HepG2 (cell line): ENCODE data around the gene COX10. TPM values are rescaled to one million over a fixed set of nuclear protein-coding genes. Genes with fewer than 3 reads are reported as not detected.

Experiments used
- FOXM1 ChIP-seq: sonication (generic); formaldehyde crosslinking; IDR thresholded peaks from 2 replicates; pipeline ENCODE4 v1.5.0; 2020; ENCODE audit warnings: missing genetic modification reagents
- IRF9 ChIP-seq: sonication (generic); formaldehyde crosslinking; IDR thresholded peaks from 2 replicates; pipeline ENCODE4 v1.8.0; 2022; ENCODE audit warnings: missing genetic modification reagents, mild to moderate bottlenecking, borderline replicate concordance
- ISL2 ChIP-seq: sonication (generic); formaldehyde crosslinking; IDR thresholded peaks from 2 replicates; pipeline ENCODE4 v1.5.0; 2020; ENCODE audit warnings: missing genetic modification reagents
- JUND ChIP-seq: sonication (generic); formaldehyde crosslinking; IDR thresholded peaks from 2 replicates; pipeline ENCODE4 v1.8.0; 2022; ENCODE audit warnings: mild to moderate bottlenecking, missing genetic modification reagents
- KDM5A ChIP-seq: fragments of 200-600 bp; sonication (generic); IDR thresholded peaks from 2 replicates; pipeline ENCODE4 v1.7.0; 2018; ENCODE audit warnings: antibody characterized with exemption, mild to moderate bottlenecking, low read length, borderline replicate concordance
- KLF9 ChIP-seq: IDR thresholded peaks from 2 replicates; pipeline ENCODE4 v1.6.1; 2016; ENCODE audit warnings: low read depth
- MAFF ChIP-seq: IDR thresholded peaks from 2 replicates; pipeline ENCODE4 v1.6.1; 2011; ENCODE audit warnings: low read depth, low read length, improper control_type of control experiment
- MEIS1 ChIP-seq: sonication (generic); formaldehyde crosslinking; IDR thresholded peaks from 2 replicates; pipeline ENCODE4 v1.9.0; 2021; ENCODE audit warnings: mild to moderate bottlenecking, missing genetic modification reagents, moderate library complexity, borderline replicate concordance
- NCOA5 ChIP-seq: sonication (generic); formaldehyde crosslinking; IDR thresholded peaks from 2 replicates; pipeline ENCODE4 v1.4.0; 2020; ENCODE audit warnings: missing genetic modification reagents
- NFRKB ChIP-seq: fragments of 450-650 bp; IDR thresholded peaks from 2 replicates; pipeline ENCODE4 v1.6.1; 2017
- RARA ChIP-seq: IDR thresholded peaks from 2 replicates; pipeline ENCODE4 v1.6.1; 2016; ENCODE audit warnings: missing genetic modification reagents, missing compliant biosample characterization
- RCOR2 ChIP-seq: IDR thresholded peaks from 2 replicates; pipeline ENCODE4 v1.6.1; 2016; ENCODE audit warnings: missing biosample characterization, missing genetic modification reagents
- REXO4 ChIP-seq: sonication (generic); formaldehyde crosslinking; IDR thresholded peaks from 2 replicates; pipeline ENCODE4 v1.8.0; 2022; ENCODE audit warnings: missing genetic modification reagents, mild to moderate bottlenecking, borderline replicate concordance
- RFXAP ChIP-seq: sonication (generic); formaldehyde crosslinking; IDR thresholded peaks from 2 replicates; pipeline ENCODE4 v1.4.0; 2020; ENCODE audit warnings: missing genetic modification reagents, borderline replicate concordance
- RXRB ChIP-seq: IDR thresholded peaks from 2 replicates; pipeline ENCODE4 v1.6.1; 2016; ENCODE audit warnings: borderline replicate concordance, missing genetic modification reagents, missing compliant biosample characterization
- SCMH1 ChIP-seq: sonication (generic); formaldehyde crosslinking; IDR thresholded peaks from 2 replicates; pipeline ENCODE4 v1.9.0; 2021; ENCODE audit warnings: missing genetic modification reagents, mild to moderate bottlenecking, borderline replicate concordance
- SIN3A ChIP-seq: IDR thresholded peaks from 2 replicates; pipeline ENCODE4 v1.6.1; 2011; ENCODE audit warnings: low read depth, mild to moderate bottlenecking, control low read depth, low read length, borderline replicate concordance
- TAF1 ChIP-seq: sonication (generic); formaldehyde crosslinking; IDR thresholded peaks from 2 replicates; pipeline ENCODE4 v1.4.0; 2020; ENCODE audit warnings: missing genetic modification reagents
- U2AF1 ChIP-seq: fragments of 200-400 bp; formaldehyde crosslinking; optimal IDR thresholded peaks from 2 replicates; pipeline ENCODE3; 2017; ENCODE audit warnings: mild to moderate bottlenecking, low read depth, low read length
- ZMAT3 ChIP-seq: sonication (generic); formaldehyde crosslinking; conservative IDR thresholded peaks from 2 replicates; pipeline ENCODE4 v1.7.0; 2021; ENCODE audit warnings: missing genetic modification reagents
- ZMYM4 ChIP-seq: sonication (generic); formaldehyde crosslinking; IDR thresholded peaks from 2 replicates; pipeline ENCODE4 v1.8.1; 2023; ENCODE audit warnings: mild to moderate bottlenecking, missing genetic modification reagents
- ZNF138 ChIP-seq: sonication (generic); formaldehyde crosslinking; IDR thresholded peaks from 2 replicates; pipeline ENCODE4 v1.5.0; 2020; ENCODE audit warnings: mild to moderate bottlenecking, low read depth, missing genetic modification reagents
- ZNF260 ChIP-seq: sonication (generic); formaldehyde crosslinking; IDR thresholded peaks from 2 replicates; pipeline ENCODE4 v1.4.0; 2020; ENCODE audit warnings: missing genetic modification reagents, low read depth, mild to moderate bottlenecking, borderline replicate concordance
- ZNF326 ChIP-seq: sonication (generic); formaldehyde crosslinking; IDR thresholded peaks from 2 replicates; pipeline ENCODE4 v1.4.0; 2020; ENCODE audit warnings: missing genetic modification reagents, borderline replicate concordance
- ZNF451 ChIP-seq: sonication (generic); formaldehyde crosslinking; IDR thresholded peaks from 2 replicates; pipeline ENCODE4 v1.5.0; 2020; ENCODE audit warnings: mild to moderate bottlenecking, missing genetic modification reagents
- polyA plus RNA-seq, 8 experiments: library from polyadenylated mRNA; depleted of rRNA in 3 of 8; stranded (reverse) in 7 of 8; unstranded in 1 of 8; fragments of >200 nt; fragmentation: Illumina TruSeq in 4 of 8; extraction: Trizol in 4 of 8; gene quantifications; 2 replicates each; pipeline versions ENCODE4 v1.2.1 to v1.2.3, GENCODE V29; 2011 to 2016; ENCODE audit warnings: low read depth in 4 of 8, missing spikeins in 1 of 8, mixed read lengths in 1 of 8; ENCODE audit not compliant: insufficient read depth in 1 of 8
- total RNA-seq, 5 experiments: library from RNA; depleted of rRNA; stranded (reverse); fragments of >200 nt; fragmentation: Illumina TruSeq; extraction: Trizol; gene quantifications; 2 replicates each; pipeline ENCODE4 v1.2.3, GENCODE V29; 2016; ENCODE audit warnings: low read depth in 1 of 5
- TF ChIP-seq, protein P1 (sequence below): IDR thresholded peaks from 2 replicates; pipeline ENCODE4 v1.6.1; 2018; ENCODE audit warnings: missing genetic modification reagents
- TF ChIP-seq, protein P2 (sequence below): sonication (generic); formaldehyde crosslinking; conservative IDR thresholded peaks from 2 replicates; pipeline ENCODE4 v1.4.0; 2020; ENCODE audit warnings: mild to moderate bottlenecking, missing genetic modification reagents, moderate library complexity

The COX10 gene
- total and polyA plus RNA-seq, 2 of the 13 experiments (the other 11 are each of a cell fraction or from before 2014, with no cell fraction given), result 13.9 to 20.1 TPM

GRCh38 chr17:14052886-14053615, 16.3 kb upstream of the COX10 start (continued):
- peak; percentile 53 for TF ChIP-seq ZMYM4
- no peak for TF ChIP-seq REXO4 (CRISPR knock-in tag)
- TF ChIP-seq KLF9, result no peak
- TF ChIP-seq ISL2, result peak; percentile 34; the same call in 1 of the 2 replicates
- TF ChIP-seq NFRKB, result no peak
- no peak for TF ChIP-seq FOXM1
- no peak for TF ChIP-seq SIN3A
- no peak for TF ChIP-seq TAF1 (CRISPR knock-in tag)
- TF ChIP-seq U2AF1, result no peak
- TF ChIP-seq ZNF260 (CRISPR knock-in tag), result no peak
- no peak for TF ChIP-seq IRF9 (CRISPR knock-in tag)
- TF ChIP-seq ZNF138 (CRISPR knock-in tag), result no peak
- no peak for TF ChIP-seq ZNF326
- TF ChIP-seq KDM5A, result no peak
- TF ChIP-seq RFXAP (CRISPR knock-in tag), result no peak
- no peak for TF ChIP-seq SCMH1
- no peak for TF ChIP-seq MAFF
- TF ChIP-seq ZNF451, result no peak
- TF ChIP-seq RARA (CRISPR knock-in tag), result peak; percentile 43; the same call in 1 of the 2 replicates
- TF ChIP-seq MEIS1, result no peak
- TF ChIP-seq ZMAT3 (CRISPR knock-in tag), result no peak
- TF ChIP-seq NCOA5 (CRISPR knock-in tag), result no peak
- TF ChIP-seq RXRB (CRISPR knock-in tag), result peak; percentile 35; the same call in 1 of the 2 replicates
- no peak for TF ChIP-seq RCOR2 (CRISPR knock-in tag)
- TF ChIP-seq, protein P1, sequence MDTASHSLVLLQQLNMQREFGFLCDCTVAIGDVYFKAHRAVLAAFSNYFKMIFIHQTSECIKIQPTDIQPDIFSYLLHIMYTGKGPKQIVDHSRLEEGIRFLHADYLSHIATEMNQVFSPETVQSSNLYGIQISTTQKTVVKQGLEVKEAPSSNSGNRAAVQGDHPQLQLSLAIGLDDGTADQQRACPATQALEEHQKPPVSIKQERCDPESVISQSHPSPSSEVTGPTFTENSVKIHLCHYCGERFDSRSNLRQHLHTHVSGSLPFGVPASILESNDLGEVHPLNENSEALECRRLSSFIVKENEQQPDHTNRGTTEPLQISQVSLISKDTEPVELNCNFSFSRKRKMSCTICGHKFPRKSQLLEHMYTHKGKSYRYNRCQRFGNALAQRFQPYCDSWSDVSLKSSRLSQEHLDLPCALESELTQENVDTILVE (CRISPR knock-in tag), result no peak
- TF ChIP-seq JUND (CRISPR knock-in tag), result no peak
- TF ChIP-seq, protein P2, sequence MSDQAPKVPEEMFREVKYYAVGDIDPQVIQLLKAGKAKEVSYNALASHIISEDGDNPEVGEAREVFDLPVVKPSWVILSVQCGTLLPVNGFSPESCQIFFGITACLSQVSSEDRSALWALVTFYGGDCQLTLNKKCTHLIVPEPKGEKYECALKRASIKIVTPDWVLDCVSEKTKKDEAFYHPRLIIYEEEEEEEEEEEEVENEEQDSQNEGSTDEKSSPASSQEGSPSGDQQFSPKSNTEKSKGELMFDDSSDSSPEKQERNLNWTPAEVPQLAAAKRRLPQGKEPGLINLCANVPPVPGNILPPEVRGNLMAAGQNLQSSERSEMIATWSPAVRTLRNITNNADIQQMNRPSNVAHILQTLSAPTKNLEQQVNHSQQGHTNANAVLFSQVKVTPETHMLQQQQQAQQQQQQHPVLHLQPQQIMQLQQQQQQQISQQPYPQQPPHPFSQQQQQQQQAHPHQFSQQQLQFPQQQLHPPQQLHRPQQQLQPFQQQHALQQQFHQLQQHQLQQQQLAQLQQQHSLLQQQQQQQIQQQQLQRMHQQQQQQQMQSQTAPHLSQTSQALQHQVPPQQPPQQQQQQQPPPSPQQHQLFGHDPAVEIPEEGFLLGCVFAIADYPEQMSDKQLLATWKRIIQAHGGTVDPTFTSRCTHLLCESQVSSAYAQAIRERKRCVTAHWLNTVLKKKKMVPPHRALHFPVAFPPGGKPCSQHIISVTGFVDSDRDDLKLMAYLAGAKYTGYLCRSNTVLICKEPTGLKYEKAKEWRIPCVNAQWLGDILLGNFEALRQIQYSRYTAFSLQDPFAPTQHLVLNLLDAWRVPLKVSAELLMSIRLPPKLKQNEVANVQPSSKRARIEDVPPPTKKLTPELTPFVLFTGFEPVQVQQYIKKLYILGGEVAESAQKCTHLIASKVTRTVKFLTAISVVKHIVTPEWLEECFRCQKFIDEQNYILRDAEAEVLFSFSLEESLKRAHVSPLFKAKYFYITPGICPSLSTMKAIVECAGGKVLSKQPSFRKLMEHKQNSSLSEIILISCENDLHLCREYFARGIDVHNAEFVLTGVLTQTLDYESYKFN (CRISPR knock-in tag), result peak; percentile 84
